Activated CD4-positive, alpha-beta memory T cell treated with anti-CD3 and anti-CD28 coated beads for 36 hours (primary cell): ENCODE measurements around the gene OCLN. TPM values are rescaled to one million over a fixed set of nuclear protein-coding genes. Genes with fewer than 3 reads are reported as not detected.

Experiments
- total RNA-seq, 2 experiments: library from RNA; stranded (reverse); gene quantifications; one replicate each; pipeline ENCODE4 v1.2.3, GENCODE V29; 2021

OCLN gene
- total RNA-seq, 2 experiments from 2014 or later = 0.68 to 0.83 TPM

Other genes with a start within 250 kb of the OCLN start
- 10 to 100 TPM in 1 of 2 experiments, 1 to 10 TPM in 1; 8.9 to 11.3 TPM for gene CCDC125, start 160.0 kb upstream of the OCLN start, total RNA-seq
- gene AK6, start 123.3 kb upstream of the OCLN start, total RNA-seq = 10 to 100 TPM; 79.8 to 87.0 TPM
- gene TAF9, start 123.3 kb upstream of the OCLN start, total RNA-seq = 10 to 100 TPM; 55.8 to 58.3 TPM
- 10 to 100 TPM; 26.9 to 31.9 TPM for gene RAD17, start 123.0 kb upstream of the OCLN start, total RNA-seq
- gene MARVELD2, start 77.7 kb upstream of the OCLN start, total RNA-seq = under 1 TPM; 0.31 to 0.40 TPM
- gene GTF2H2C, start 67.4 kb downstream of the OCLN start, total RNA-seq = 10 to 100 TPM; 40.8 to 46.9 TPM